Body of pancreas (tissue), 4 donors: Measurements from ENCODE around the gene MINPP1. TPM values are rescaled to one million over a fixed set of nuclear protein-coding genes. Genes with fewer than 3 reads are reported as not detected.

Source experiments
- ATAC-seq: fragments of 150-250 bp; one replicate; pipeline ENCODE4 v1.9.1; 2016
- DNase-seq, 4 donors: peaks; one replicate each; pipeline ENCODE4 v3.0.0-alpha.2; 2019
- H3K27ac ChIP-seq, 4 donors: fragments of 200-600 bp; sonication (generic); 1 replicate in 3 of 4; 2 replicates in 1 of 4; pipeline versions ENCODE4 v1.5.1 to v1.6.1; 2016 to 2019; ENCODE audit warnings: mild to moderate bottlenecking in 1 of 4, mixed read lengths in 1 of 4, moderate library complexity in 1 of 4
- H3K27me3 ChIP-seq, 2 donors: fragments of 200-600 bp; sonication (generic); one replicate each; pipeline ENCODE4 v1.6.0; 2016; ENCODE audit warnings: mild to moderate bottlenecking in 1 of 2
- H3K36me3 ChIP-seq, 2 donors: fragments of 200-600 bp; sonication (generic); replicated peaks in 1 of 2; 2 replicates each; pipeline ENCODE4 v1.5.1; 2016; ENCODE audit warnings: low read depth in 2 of 2; ENCODE audit not compliant: insufficient read depth in 1 of 2
- H3K4me1 ChIP-seq: fragments of 200-600 bp; sonication (generic); one replicate; pipeline ENCODE4 v1.6.0; 2016
- H3K4me3 ChIP-seq, 2 donors: fragments of 200-600 bp; sonication (generic); 1 replicate in 1 of 2; 2 replicates in 1 of 2; pipeline ENCODE4 v1.5.1; 2016 to 2019
- H3K9me3 ChIP-seq, 3 donors: fragments of 200-600 bp; sonication (generic); 1 replicate in 2 of 3; 2 replicates in 1 of 3; pipeline ENCODE4 v1.5.1; 2016
- POLR2A ChIP-seq, 3 donors: fragments of 450-650 bp; IDR thresholded peaks; one replicate each; pipeline ENCODE4 v1.6.1; 2016; ENCODE audit warnings: antibody characterized with exemption in 3 of 3, mild to moderate bottlenecking in 2 of 3
- WGBS, 2 donors: methylation state at CpG; one replicate each; pipeline ENCODE4 v1.1.5; 2017; 5-methylcytosine and 5-hydroxymethylcytosine counted together
- intact Hi-C: fragments of 100-400 bp; cut with DNase I; formaldehyde crosslinking; loops from one replicate; pipeline ENCODE4 v1.15.1; 2023
- total RNA-seq, 2 donors: library from RNA; depleted of rRNA; stranded (reverse); fragments of >200 nt; gene quantifications; one replicate each; pipeline ENCODE4 v1.1.0, GENCODE V29; 2016
- TF ChIP-seq, protein P1 (sequence below), 7 experiments: fragments of 450-650 bp in 4 of 7; fragments of 200-600 bp in 3 of 7; sonication (generic) in 3 of 7; IDR thresholded peaks; one replicate each; pipeline ENCODE4 v1.5.1; 2016 to 2019; ENCODE audit warnings: antibody characterized with exemption in 7 of 7

The MINPP1 gene
- total RNA-seq, 2 donors from 2014 or later = 8.9 to 18.9 TPM

DNA sequence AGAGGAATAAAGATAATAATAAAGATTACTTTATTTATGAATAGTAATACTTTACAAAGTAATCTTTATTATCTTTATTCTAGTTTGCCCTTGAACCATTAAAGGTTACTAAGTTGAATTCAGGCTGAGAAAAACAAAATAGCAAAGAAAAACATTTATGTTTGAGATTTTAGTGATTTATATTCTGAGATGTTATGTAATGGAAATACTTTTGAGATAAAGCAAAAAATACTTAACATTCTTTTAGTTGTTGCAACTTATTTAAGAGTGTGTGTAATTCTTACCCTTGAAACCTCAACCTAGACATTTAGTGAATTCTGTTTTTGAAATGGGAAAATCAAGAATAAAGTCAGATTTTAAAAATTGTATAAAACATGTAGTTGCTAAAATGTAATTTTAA lies 40.0 kb downstream of the MINPP1 start:
- H3K9me3 ChIP-seq = no peaks in the 10 kb centered on the region
- H3K4me3 ChIP-seq = no peak overlapping the region
- H3K36me3 ChIP-seq = no peaks in the 10 kb centered on the region
- no peaks in the 10 kb centered on the region for H3K27me3 ChIP-seq
- H3K4me1 ChIP-seq = peaks cover 12% of the 10 kb centered on the region
- intact Hi-C loops = loop anchor here (10.0 kb wide), 1 partner anchor 90 kb away; no protein-coding TSS in a partner anchor
- DNase-seq (no peak), ATAC-seq (no peak)
- TF ChIP-seq, protein P1, sequence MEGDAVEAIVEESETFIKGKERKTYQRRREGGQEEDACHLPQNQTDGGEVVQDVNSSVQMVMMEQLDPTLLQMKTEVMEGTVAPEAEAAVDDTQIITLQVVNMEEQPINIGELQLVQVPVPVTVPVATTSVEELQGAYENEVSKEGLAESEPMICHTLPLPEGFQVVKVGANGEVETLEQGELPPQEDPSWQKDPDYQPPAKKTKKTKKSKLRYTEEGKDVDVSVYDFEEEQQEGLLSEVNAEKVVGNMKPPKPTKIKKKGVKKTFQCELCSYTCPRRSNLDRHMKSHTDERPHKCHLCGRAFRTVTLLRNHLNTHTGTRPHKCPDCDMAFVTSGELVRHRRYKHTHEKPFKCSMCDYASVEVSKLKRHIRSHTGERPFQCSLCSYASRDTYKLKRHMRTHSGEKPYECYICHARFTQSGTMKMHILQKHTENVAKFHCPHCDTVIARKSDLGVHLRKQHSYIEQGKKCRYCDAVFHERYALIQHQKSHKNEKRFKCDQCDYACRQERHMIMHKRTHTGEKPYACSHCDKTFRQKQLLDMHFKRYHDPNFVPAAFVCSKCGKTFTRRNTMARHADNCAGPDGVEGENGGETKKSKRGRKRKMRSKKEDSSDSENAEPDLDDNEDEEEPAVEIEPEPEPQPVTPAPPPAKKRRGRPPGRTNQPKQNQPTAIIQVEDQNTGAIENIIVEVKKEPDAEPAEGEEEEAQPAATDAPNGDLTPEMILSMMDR (IDR thresholded peaks at IDR 0.05) = no peak
- TF ChIP-seq POLR2A (IDR thresholded peaks at IDR 0.05) = no peak
- H3K27ac ChIP-seq = no peak overlapping the region

DNA sequence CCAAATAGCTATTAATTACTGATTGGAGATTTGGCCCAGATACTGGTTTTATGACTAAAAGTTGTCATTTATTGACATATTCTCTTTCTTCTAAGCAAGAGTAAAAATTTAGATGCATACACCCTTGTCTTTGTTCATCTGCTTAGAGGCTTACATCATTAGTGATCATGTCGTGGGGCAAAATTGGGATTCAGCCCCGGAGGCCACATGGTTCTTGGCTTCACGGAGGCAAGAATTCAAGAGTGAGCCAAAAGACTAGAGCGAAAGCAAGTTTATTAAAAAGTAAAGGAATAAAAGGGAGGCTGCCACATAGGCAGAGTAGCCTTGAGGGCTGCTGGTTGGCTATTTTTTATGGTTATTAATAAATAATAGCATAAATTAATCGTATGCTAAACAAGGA lies 41.1 kb downstream of the MINPP1 start:
- H3K27ac ChIP-seq = no peak overlapping the region
- no peaks in the 10 kb centered on the region for H3K27me3 ChIP-seq
- DNase-seq = no peak
- no peak overlapping the region for H3K4me3 ChIP-seq
- H3K4me1 ChIP-seq = peaks cover 12% of the 10 kb centered on the region
- ATAC-seq = no peak
- no peaks in the 10 kb centered on the region for H3K36me3 ChIP-seq
- no peaks in the 10 kb centered on the region for H3K9me3 ChIP-seq
- WGBS, 2 donors = 70 to 88% methylated on average over 5 of the region's 5 CpGs
- TF ChIP-seq POLR2A (IDR thresholded peaks at IDR 0.05) = no peak
- TF ChIP-seq, protein P1 (IDR thresholded peaks at IDR 0.05) = no peak
- intact Hi-C loops = loop anchor here (10.0 kb wide), 1 partner anchor 89 kb away; no protein-coding TSS in a partner anchor

DNA sequence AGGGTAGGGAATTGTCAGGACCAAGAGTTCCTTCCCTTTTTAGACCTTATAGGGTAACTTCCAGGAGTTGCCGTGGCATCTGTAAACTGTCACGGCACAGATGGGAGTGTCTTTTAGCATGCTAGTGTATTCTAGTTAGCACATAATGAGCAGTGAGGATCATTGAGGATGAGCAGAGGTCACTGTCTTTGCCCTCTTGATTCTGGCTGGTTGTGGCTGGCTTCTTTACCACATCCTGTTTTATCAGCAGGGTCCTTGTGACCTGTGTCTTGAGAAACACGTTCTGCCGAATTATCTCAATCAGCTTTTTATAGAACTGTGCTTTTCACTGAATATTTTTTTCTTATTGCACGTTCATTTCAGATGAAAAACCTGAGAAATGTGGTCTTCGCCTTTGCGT lies 41.5 kb downstream of the MINPP1 start:
- H3K9me3 ChIP-seq = no peaks in the 10 kb centered on the region
- H3K27ac ChIP-seq = no peak overlapping the region
- DNase-seq = peak in 1 of 4 donors; percentile 57

DNA sequence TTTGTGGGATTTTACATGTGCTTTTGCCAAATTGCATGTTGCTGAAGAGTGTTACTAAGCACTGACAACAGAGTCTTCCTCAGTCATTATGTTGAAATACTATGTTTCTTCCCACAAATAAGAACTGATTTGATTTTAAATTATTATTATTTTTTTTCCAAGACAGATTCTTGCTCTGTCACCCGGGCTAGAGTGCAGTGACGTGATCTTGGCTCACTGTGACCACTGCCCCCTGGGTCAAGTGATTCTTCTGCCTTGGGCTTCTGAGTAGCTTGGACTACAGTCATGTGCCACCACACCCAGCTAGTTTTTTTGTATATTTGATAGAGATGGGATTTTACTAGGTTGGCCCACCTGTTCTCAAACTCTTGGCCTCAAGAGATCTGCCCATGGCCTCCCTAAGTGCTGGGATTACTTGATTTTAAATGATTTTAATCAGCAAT lies 42.3 kb downstream of the MINPP1 start:
- no peaks in the 10 kb centered on the region for H3K27me3 ChIP-seq
- peaks cover 12% of the 10 kb centered on the region for H3K4me1 ChIP-seq
- H3K4me3 ChIP-seq = no peak overlapping the region
- no peaks in the 10 kb centered on the region for H3K9me3 ChIP-seq
- peak overlapping the region in 2 of 4 donors; percentile 5 to 45 for H3K27ac ChIP-seq
- DNase-seq = peak in 1 of 4 donors; percentile 15
- intact Hi-C loops = loop anchor here (10.0 kb wide), 1 partner anchor 88 kb away; no protein-coding TSS in a partner anchor
- 85 to 91% methylated on average over 2 of the region's 2 CpGs for WGBS, 2 donors
- no peak for ATAC-seq
- TF ChIP-seq POLR2A (IDR thresholded peaks at IDR 0.05) = no peak
- TF ChIP-seq, protein P1 (IDR thresholded peaks at IDR 0.05) = no peak
- no peaks in the 10 kb centered on the region for H3K36me3 ChIP-seq

More for the DNA sequence above, 41.5 kb downstream of the MINPP1 start:
- H3K4me3 ChIP-seq = no peak overlapping the region
- H3K36me3 ChIP-seq = no peaks in the 10 kb centered on the region
- H3K27me3 ChIP-seq = no peaks in the 10 kb centered on the region
- peaks cover 12% of the 10 kb centered on the region for H3K4me1 ChIP-seq
- ATAC-seq = no peak
- no peak for TF ChIP-seq POLR2A (IDR thresholded peaks at IDR 0.05)
- TF ChIP-seq, protein P1 (IDR thresholded peaks at IDR 0.05) = no peak
- intact Hi-C loops = loop anchor here (10.0 kb wide), 1 partner anchor 89 kb away; no protein-coding TSS in a partner anchor
- 69 to 85% methylated on average over 7 of the region's 7 CpGs for WGBS, 2 donors

DNA sequence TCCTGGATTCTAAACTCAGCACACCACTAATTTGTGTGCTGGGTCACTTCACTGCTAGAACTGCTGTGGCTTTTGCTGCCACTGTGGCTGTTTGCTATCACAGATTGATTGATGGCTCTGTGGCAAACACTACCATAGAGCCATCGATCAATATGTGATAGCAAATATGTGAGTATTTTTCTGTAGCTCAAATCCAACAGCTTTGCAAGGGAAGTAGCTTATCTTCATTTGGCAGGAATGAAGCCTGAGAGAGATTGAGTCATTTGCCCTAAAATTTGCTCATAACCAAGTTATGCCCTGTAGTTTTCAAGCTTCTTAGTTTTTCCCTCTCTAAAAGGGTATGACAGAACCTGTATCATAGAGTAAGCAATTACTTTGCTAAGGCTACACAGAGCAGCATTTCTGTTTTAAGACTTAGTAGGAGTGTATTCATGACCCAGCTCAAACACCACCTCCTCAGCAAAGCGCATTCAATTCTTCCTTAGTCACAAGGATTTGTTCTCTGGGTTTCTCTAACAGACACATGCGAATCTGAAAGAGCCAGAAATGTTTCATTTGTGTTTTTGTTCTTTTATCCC lies 43.1 kb downstream of the MINPP1 start:
- ATAC-seq (peak; percentile 61), DNase-seq (no peak)
- Histone ChIP-seq H3K4me1 (peaks cover 12% of the 10 kb centered on the region), H3K36me3 (no peaks in the 10 kb centered on the region), H3K27me3 (no peaks in the 10 kb centered on the region), H3K4me3 (no peak overlapping the region), H3K9me3 (no peaks in the 10 kb centered on the region), H3K27ac (peak overlapping the region in 2 of 4 donors; percentile 6 to 45)
- 64 to 66% methylated on average over 3 of the region's 3 CpGs for WGBS, 2 donors
- intact Hi-C loops = loop anchor here (10.0 kb wide), 1 partner anchor 87 kb away; no protein-coding TSS in a partner anchor
- no peak for TF ChIP-seq POLR2A (IDR thresholded peaks at IDR 0.05)
- TF ChIP-seq, protein P1 (IDR thresholded peaks at IDR 0.05) = no peak
